HFFc6 (cell line): ENCODE results near the gene GCNT3. TPM values are rescaled to one million over a fixed set of nuclear protein-coding genes. Genes with fewer than 3 reads are reported as not detected.

Experiments
- DNase-seq: peaks from one replicate; pipeline ENCODE4 v3.0.0-alpha.2; 2018
- H3K27ac Mint-ChIP-seq: 2 replicates; pipeline ENCODE4 v1.8.0; 2020; ENCODE audit warnings: mild to moderate bottlenecking, mixed read lengths
- H3K27me3 Mint-ChIP-seq: 2 replicates; pipeline ENCODE4 v1.8.0; 2021; ENCODE audit warnings: mild to moderate bottlenecking, moderate library complexity, mixed read lengths; ENCODE audit not compliant: insufficient read depth
- H3K36me3 Mint-ChIP-seq: 2 replicates; pipeline ENCODE4 v1.8.0; 2021; ENCODE audit warnings: low read depth, mixed read lengths
- H3K4me1 Mint-ChIP-seq: 2 replicates; pipeline ENCODE4 v1.8.0; 2020; ENCODE audit warnings: low read depth, mixed read lengths
- H3K4me3 Mint-ChIP-seq: 2 replicates; pipeline ENCODE4 v1.8.0; 2020; ENCODE audit warnings: mild to moderate bottlenecking, moderate library complexity, mixed read lengths
- H3K9me3 Mint-ChIP-seq: 2 replicates; pipeline ENCODE4 v1.8.0; 2020; ENCODE audit warnings: mild to moderate bottlenecking, mixed read lengths
- total RNA-seq, 6 experiments: library from RNA; stranded (reverse); fragmentation: NEBNext Ultra II Directional; extraction: Animal tissue kit (Norgen Biotek cat#: 25700); gene quantifications; 2 replicates in 1 of 6; 3 replicates in 5 of 6; pipeline ENCODE4 v1.2.3, GENCODE V29; 2021
- TF ChIP-seq, protein P1 (sequence below): fragments of 200-600 bp; sonication (generic); IDR thresholded peaks from 2 replicates; pipeline ENCODE4 v1.5.0; 2021; ENCODE audit warnings: antibody characterized with exemption, mild to moderate bottlenecking

GCNT3 gene
- total RNA-seq, 6 experiments from 2014 or later: not detected

DNA sequence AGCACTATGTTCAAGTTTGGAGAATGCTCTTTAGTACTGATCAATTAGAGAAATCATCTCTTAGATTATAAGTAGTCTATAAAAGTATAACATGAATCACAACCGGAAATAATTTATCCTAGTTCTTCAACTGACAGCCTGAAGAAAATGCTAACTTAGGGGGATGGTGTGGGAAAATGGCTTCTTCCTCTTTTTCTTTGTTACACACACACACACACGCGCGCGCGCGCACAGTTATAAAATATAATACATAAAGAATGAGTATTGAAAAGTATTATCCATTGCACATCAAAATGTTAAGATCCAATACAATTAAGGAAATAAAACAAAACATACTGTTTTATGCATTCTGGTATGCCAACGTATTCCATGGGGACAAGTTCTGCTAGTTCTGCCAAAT lies 57.0 kb downstream of the GCNT3 start:
- Mint-ChIP-seq H3K27ac (no peak overlapping the region), H3K36me3 (peaks cover 21% of the 10 kb centered on the region; the same call in 1 of the 2 replicates), H3K27me3 (no peaks in the 10 kb centered on the region), H3K4me3 (no peak overlapping the region), H3K9me3 (no peaks in the 10 kb centered on the region), H3K4me1 (no peaks in the 10 kb centered on the region)
- no peak for DNase-seq
- TF ChIP-seq, protein P1, sequence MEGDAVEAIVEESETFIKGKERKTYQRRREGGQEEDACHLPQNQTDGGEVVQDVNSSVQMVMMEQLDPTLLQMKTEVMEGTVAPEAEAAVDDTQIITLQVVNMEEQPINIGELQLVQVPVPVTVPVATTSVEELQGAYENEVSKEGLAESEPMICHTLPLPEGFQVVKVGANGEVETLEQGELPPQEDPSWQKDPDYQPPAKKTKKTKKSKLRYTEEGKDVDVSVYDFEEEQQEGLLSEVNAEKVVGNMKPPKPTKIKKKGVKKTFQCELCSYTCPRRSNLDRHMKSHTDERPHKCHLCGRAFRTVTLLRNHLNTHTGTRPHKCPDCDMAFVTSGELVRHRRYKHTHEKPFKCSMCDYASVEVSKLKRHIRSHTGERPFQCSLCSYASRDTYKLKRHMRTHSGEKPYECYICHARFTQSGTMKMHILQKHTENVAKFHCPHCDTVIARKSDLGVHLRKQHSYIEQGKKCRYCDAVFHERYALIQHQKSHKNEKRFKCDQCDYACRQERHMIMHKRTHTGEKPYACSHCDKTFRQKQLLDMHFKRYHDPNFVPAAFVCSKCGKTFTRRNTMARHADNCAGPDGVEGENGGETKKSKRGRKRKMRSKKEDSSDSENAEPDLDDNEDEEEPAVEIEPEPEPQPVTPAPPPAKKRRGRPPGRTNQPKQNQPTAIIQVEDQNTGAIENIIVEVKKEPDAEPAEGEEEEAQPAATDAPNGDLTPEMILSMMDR: no peak

Other genes starting within 250 kb of the GCNT3 start
- 100 to 1,000 TPM; 108 to 142 (median 115) TPM for gene MYO1E, start 238.9 kb upstream of the GCNT3 start, total RNA-seq
- not detected for gene FAM81A, start 173.6 kb upstream of the GCNT3 start, total RNA-seq
- gene GTF2A2, start 45.7 kb downstream of the GCNT3 start, total RNA-seq: 100 to 1,000 TPM; 162 to 183 (median 183) TPM
- gene BNIP2, start 77.5 kb downstream of the GCNT3 start, total RNA-seq: 10 to 100 TPM; 60.8 to 68.0 (median 63.5) TPM